IPS-NIHi7 (cell line): ENCODE measurements around the gene NAGA.
"Not testable (repeated sequence)": the region's sequence is repeated elsewhere in the genome, so short reads cannot be mapped to it uniquely, and the experiment has no call there.

ENCODE experiments used
- DNase-seq: peaks from one replicate; pipeline ENCODE4 v3.0.0; 2012; ENCODE audit warnings: mixed read lengths; ENCODE audit errors: extremely low spot score

Gene NAGA

GRCh38 chr22:42070517-42071422 is at the start of gene NAGA:
Gene NAGA, minus strand, starts transcription at chr22:42070812. Its CDS starts 515 bp downstream, at chr22:42070297.
- peak; percentile 95 for DNase-seq

GRCh38 chr22:42116848-42117424 is 46.3 kb upstream of the NAGA start:
- DNase-seq = no peak

GRCh38 chr22:42115420-42115830 is 44.8 kb upstream of the NAGA start:
- DNase-seq = not testable (repeated sequence)

GRCh38 chr22:42114721-42115120 is 44.1 kb upstream of the NAGA start:
- peak; percentile 51 for DNase-seq

GRCh38 chr22:42112793-42113192 is 42.2 kb upstream of the NAGA start:
- DNase-seq = not testable (repeated sequence)

- DNase-seq = no peak
Measured at GRCh38 chr22:42111798-42112197, 41.2 kb upstream of the NAGA start.

GRCh38 chr22:42108848-42109247 is 38.2 kb upstream of the NAGA start:
- DNase-seq = no peak

GRCh38 chr22:42104332-42104860 is 33.8 kb upstream of the NAGA start:
- not testable (repeated sequence) for DNase-seq

- no peak for DNase-seq
Measured at GRCh38 chr22:42101199-42101598, 30.6 kb upstream of the NAGA start.

- DNase-seq = no peak
Measured at GRCh38 chr22:42091455-42091782, 20.8 kb upstream of the NAGA start.

GRCh38 chr22:42090596-42091454 is 20.2 kb upstream of the NAGA start, which contains the start of gene NDUFA6:
Gene NDUFA6, minus strand, starts transcription at chr22:42090772. Its CDS starts 28 bp downstream, at chr22:42090744.
- peak; percentile 99 for DNase-seq

GRCh38 chr22:42086051-42086450 is 15.4 kb upstream of the NAGA start:
- DNase-seq = no peak

- no peak for DNase-seq
Measured at GRCh38 chr22:42084874-42085273, 14.3 kb upstream of the NAGA start.

- DNase-seq = no peak
Measured at GRCh38 chr22:42083119-42083518, 12.5 kb upstream of the NAGA start.

GRCh38 chr22:42080287-42080686 is 9.7 kb upstream of the NAGA start:
- no peak for DNase-seq

GRCh38 chr22:42079319-42080251 is 9.0 kb upstream of the NAGA start, which contains the start of gene SMDT1:
Gene SMDT1, plus strand, starts transcription at chr22:42079700. Its CDS starts 69 bp downstream, at chr22:42079769.
- DNase-seq = peak; percentile 97

GRCh38 chr22:42078469-42079318 is 8.1 kb upstream of the NAGA start:
- DNase-seq = no peak

GRCh38 chr22:42077486-42078125 is 7.0 kb upstream of the NAGA start:
- DNase-seq = no peak
